ENCODE results near the gene LRRC23. TPM values are rescaled to one million over a fixed set of nuclear protein-coding genes. Genes with fewer than 3 reads are reported as not detected.

Gene LRRC23
- total and polyA plus RNA-seq, 9 of the 15 experiments (the other 6 are each of a cell fraction or from before 2014, with no cell fraction given): 2.2 to 7.0 (median 3.0) TPM

GRCh38 chr12:6937481-6938352 is 33.1 kb downstream of the LRRC23 start (continued):
- TF ChIP-seq IFI16 (CRISPR knock-in tag; IDR thresholded peaks at IDR 0.05): no peak
- TF ChIP-seq RBM15 (IDR thresholded peaks at IDR 0.05; ENCODE audit: insufficient read depth, low read length): no peak
- no peak for TF ChIP-seq NCOA4 (IDR thresholded peaks at IDR 0.05; ENCODE audit: partially characterized antibody)
- no peak for TF ChIP-seq HLTF (IDR thresholded peaks at IDR 0.05)
- no peak for TF ChIP-seq BRF1 (IDR thresholded peaks at IDR 0.05; ENCODE audit: borderline replicate concordance, extremely low read depth, insufficient read length)
- TF ChIP-seq SETDB1 (IDR thresholded peaks at IDR 0.05; ENCODE audit: low read length): peak; percentile 70
- no peak for TF ChIP-seq ZNF785 (CRISPR knock-in tag; IDR thresholded peaks at IDR 0.05)
- TF ChIP-seq MAFK (IDR thresholded peaks at IDR 0.05; ENCODE audit: low read length): no peak
- TF ChIP-seq PPARD (CRISPR knock-in tag; IDR thresholded peaks at IDR 0.05): no peak
- TF ChIP-seq THRB (CRISPR knock-in tag; conservative IDR thresholded peaks at IDR 0.05): no peak
- TF ChIP-seq, protein P1, sequence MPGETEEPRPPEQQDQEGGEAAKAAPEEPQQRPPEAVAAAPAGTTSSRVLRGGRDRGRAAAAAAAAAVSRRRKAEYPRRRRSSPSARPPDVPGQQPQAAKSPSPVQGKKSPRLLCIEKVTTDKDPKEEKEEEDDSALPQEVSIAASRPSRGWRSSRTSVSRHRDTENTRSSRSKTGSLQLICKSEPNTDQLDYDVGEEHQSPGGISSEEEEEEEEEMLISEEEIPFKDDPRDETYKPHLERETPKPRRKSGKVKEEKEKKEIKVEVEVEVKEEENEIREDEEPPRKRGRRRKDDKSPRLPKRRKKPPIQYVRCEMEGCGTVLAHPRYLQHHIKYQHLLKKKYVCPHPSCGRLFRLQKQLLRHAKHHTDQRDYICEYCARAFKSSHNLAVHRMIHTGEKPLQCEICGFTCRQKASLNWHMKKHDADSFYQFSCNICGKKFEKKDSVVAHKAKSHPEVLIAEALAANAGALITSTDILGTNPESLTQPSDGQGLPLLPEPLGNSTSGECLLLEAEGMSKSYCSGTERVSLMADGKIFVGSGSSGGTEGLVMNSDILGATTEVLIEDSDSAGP (CRISPR knock-in tag; IDR thresholded peaks at IDR 0.05): 0 out of 2 replicates have a peak, but pooled peaks have one; percentile 58
- TF ChIP-seq THRA (IDR thresholded peaks at IDR 0.05): no peak
- TF ChIP-seq MCM7 (IDR thresholded peaks at IDR 0.05): no peak
- TF ChIP-seq, protein P2, sequence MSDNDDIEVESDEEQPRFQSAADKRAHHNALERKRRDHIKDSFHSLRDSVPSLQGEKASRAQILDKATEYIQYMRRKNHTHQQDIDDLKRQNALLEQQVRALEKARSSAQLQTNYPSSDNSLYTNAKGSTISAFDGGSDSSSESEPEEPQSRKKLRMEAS (CRISPR knock-in tag; IDR thresholded peaks at IDR 0.05): peak; percentile 92
- TF ChIP-seq SMARCB1 (IDR thresholded peaks at IDR 0.05; ENCODE audit: insufficient read length, low read depth): no peak
- TF ChIP-seq CCNT2 (IDR thresholded peaks at IDR 0.05; ENCODE audit: borderline replicate concordance, extremely low read depth, insufficient read length, low read depth, low read length): peak; percentile 57
- TF ChIP-seq ATF7 (IDR thresholded peaks at IDR 0.05): peak; percentile 76
- TF ChIP-seq ZNF79 (CRISPR knock-in tag; IDR thresholded peaks at IDR 0.05; ENCODE audit: low read depth): no peak
- peak; percentile 86 for TF ChIP-seq MYC (IDR thresholded peaks at IDR 0.05; ENCODE audit: low read depth, low read length)
- TF ChIP-seq MYC (CRISPR knock-in tag; IDR thresholded peaks at IDR 0.05; ENCODE audit: borderline replicate concordance, low read depth): peak; percentile 75; the same call in 1 of the 2 replicates
- TF ChIP-seq GABPB2 (CRISPR knock-in tag; conservative IDR thresholded peaks at IDR 0.05): no peak
- TF ChIP-seq SMAD2 (IDR thresholded peaks at IDR 0.05; ENCODE audit: low read depth, low read length): no peak
- TF ChIP-seq GATAD2B (IDR thresholded peaks at IDR 0.05; ENCODE audit: borderline replicate concordance): no peak
- peak; percentile 91 for TF ChIP-seq RB1 (IDR thresholded peaks at IDR 0.05; ENCODE audit: low read depth)
- no peak for TF ChIP-seq SMAD3 (CRISPR knock-in tag; conservative IDR thresholded peaks at IDR 0.05)
